Vein endothelial cell (primary cell): Measurements from ENCODE around the gene ATP6V1F. TPM values are rescaled to one million over a fixed set of nuclear protein-coding genes. Genes with fewer than 3 reads are reported as not detected.

Experiments
- total RNA-seq: library from RNA; depleted of rRNA; stranded (reverse); fragments of >200 nt; gene quantifications from 2 replicates; pipeline ENCODE4 v1.2.3, GENCODE V29; 2012

The ATP6V1F gene, protein sequence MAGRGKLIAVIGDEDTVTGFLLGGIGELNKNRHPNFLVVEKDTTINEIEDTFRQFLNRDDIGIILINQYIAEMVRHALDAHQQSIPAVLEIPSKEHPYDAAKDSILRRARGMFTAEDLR
- total RNA-seq = 87.7 and 122 TPM in 2 replicates

GRCh38 chr7:128862571-128863432, at the start of gene ATP6V1F:
TSS of gene ATP6V1F (plus strand) at chr7:128862856. CDS start at chr7:128862905, 49 bp downstream.

GRCh38 chr7:128830231-128831177, 32.2 kb upstream of the ATP6V1F start, which contains the start of gene FLNC:
TSS of gene FLNC (plus strand) at chr7:128830406. CDS start at chr7:128830638, 232 bp downstream.

GRCh38 chr7:128910569-128910945, 47.9 kb downstream of the ATP6V1F start, which contains the start of gene KCP:
TSS of gene KCP (minus strand) at chr7:128910709. CDS start at chr7:128910676, 33 bp downstream.

Other genes starting within 250 kb of the ATP6V1F start
- gene GARIN1A, start 190.6 kb upstream of the ATP6V1F start, total RNA-seq = 0.33 and 1.2 TPM in 2 replicates
- 363 and 388 TPM in 2 replicates for gene CALU, start 123.5 kb upstream of the ATP6V1F start, total RNA-seq
- gene OPN1SW, start 87.1 kb upstream of the ATP6V1F start, total RNA-seq = not detected in 2 replicates
- 0.98 and 2.3 TPM in 2 replicates for gene CCDC136, start 70.9 kb upstream of the ATP6V1F start, total RNA-seq
- 182 and 242 TPM in 2 replicates for gene FLNC, start 32.5 kb upstream of the ATP6V1F start, total RNA-seq
- not detected in 2 replicates for gene KCP, start 47.9 kb downstream of the ATP6V1F start, total RNA-seq
- 0.65 and 0.67 TPM in 2 replicates for gene IRF5, start 75.1 kb downstream of the ATP6V1F start, total RNA-seq
- gene TNPO3, start 192.3 kb downstream of the ATP6V1F start, total RNA-seq = 55.5 and 64.9 TPM in 2 replicates